Activated T-cell treated with anti-CD3 and anti-CD28 coated beads, Interleukin-2, amount 50 U/mL, for 1 hour (primary cell): Measurements from ENCODE around the gene IL1RAP.

Experiments used
- DNase-seq: peaks from one replicate; pipeline ENCODE4 v3.0.0-alpha.2; 2020

IL1RAP gene

GRCh38 chr3:190580417-190580816, 66.5 kb downstream of the IL1RAP start:
- no peak for DNase-seq

- no peak for DNase-seq
Observed at GRCh38 chr3:190581041-190581541, 67.2 kb downstream of the IL1RAP start.

- DNase-seq, result no peak
Observed at GRCh38 chr3:190582667-190583066, 68.8 kb downstream of the IL1RAP start.

GRCh38 chr3:190585805-190586630, 72.1 kb downstream of the IL1RAP start:
- DNase-seq, result no peak

- no peak for DNase-seq
Observed at GRCh38 chr3:190586631-190587011, 72.7 kb downstream of the IL1RAP start.

- DNase-seq, result no peak
Observed at GRCh38 chr3:190588570-190588969, 74.7 kb downstream of the IL1RAP start.

GRCh38 chr3:190589326-190589725, 75.4 kb downstream of the IL1RAP start:
- no peak for DNase-seq

- DNase-seq, result no peak
Observed at GRCh38 chr3:190591080-190591479, 77.2 kb downstream of the IL1RAP start.

GRCh38 chr3:190593075-190593474, 79.2 kb downstream of the IL1RAP start:
- DNase-seq, result no peak

GRCh38 chr3:190594171-190594570, 80.3 kb downstream of the IL1RAP start:
- no peak for DNase-seq

- no peak for DNase-seq
Observed at GRCh38 chr3:190595179-190595795, 81.4 kb downstream of the IL1RAP start.

GRCh38 chr3:190595807-190596206, 81.9 kb downstream of the IL1RAP start:
- no peak for DNase-seq

GRCh38 chr3:190596349-190597285, 82.7 kb downstream of the IL1RAP start:
- no peak for DNase-seq

- no peak for DNase-seq
Observed at GRCh38 chr3:190597291-190597690, 83.4 kb downstream of the IL1RAP start.

- no peak for DNase-seq
Observed at GRCh38 chr3:190601622-190602021, 87.7 kb downstream of the IL1RAP start.

- DNase-seq, result no peak
Observed at GRCh38 chr3:190605385-190605784, 91.5 kb downstream of the IL1RAP start.

GRCh38 chr3:190606596-190606995, 92.7 kb downstream of the IL1RAP start:
- no peak for DNase-seq

GRCh38 chr3:190607021-190607420, 93.1 kb downstream of the IL1RAP start:
- no peak for DNase-seq

- no peak for DNase-seq
Observed at GRCh38 chr3:190608850-190609589, 95.1 kb downstream of the IL1RAP start.

- no peak for DNase-seq
Observed at GRCh38 chr3:190614226-190615059, 100.6 kb downstream of the IL1RAP start.

- DNase-seq, result no peak
Observed at GRCh38 chr3:190615060-190615384, 101.1 kb downstream of the IL1RAP start.

GRCh38 chr3:190615607-190616006, 101.7 kb downstream of the IL1RAP start:
- DNase-seq, result no peak
